ENCODE measurements around the gene HIPK2.

HIPK2 gene

DNA sequence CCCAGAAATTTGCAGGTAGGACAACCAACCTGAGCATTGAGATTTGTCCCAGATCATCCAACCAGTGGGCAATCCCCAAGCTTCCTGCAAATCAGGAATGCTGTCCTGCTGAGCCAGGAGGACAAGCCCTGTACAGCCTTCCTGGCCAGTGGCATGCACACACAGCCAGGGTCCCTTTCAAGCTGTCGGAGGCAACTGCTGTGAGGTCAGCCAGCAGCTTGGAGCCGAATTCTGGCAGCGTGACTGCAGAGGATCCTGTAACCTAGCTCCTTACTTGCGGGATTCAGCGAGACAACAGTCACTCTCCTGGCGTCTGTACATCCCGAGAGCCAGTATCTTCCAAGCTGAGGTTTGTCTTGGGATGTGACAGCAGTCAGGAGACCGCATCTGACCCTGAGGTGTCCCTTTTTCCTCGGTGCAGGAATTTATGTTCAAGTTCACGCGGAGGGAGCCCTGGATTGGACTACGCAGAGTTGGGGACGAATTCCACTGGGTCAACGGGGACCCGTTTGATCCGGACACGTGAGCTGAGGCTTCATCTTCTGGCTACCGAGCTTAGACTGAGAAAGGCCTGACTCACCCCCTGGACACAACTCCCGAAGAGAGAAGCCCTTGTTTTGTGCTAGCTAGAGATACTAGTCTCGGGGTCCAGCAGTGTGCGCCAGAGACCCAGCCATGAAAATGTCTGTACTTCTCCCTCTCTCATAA lies 236.0 kb downstream of the HIPK2 start:
- Histone ChIP-seq H3K4me1 (ENCODE audit: control insufficient read depth, insufficient read depth, low read length) (no peaks in the 10 kb centered on the region), H3K4me3 (ENCODE audit: low read length) (no peak overlapping the region), H3K4me2 (ENCODE audit: low read length) (no peak overlapping the region), H3K36me3 (ENCODE audit: insufficient read depth, low read length) (no peaks in the 10 kb centered on the region), H3K27me3 (ENCODE audit: control insufficient read depth, insufficient read depth, low read length) (peaks cover 70% of the 10 kb centered on the region), H3K9me3 (replicated peaks; ENCODE audit: low read length) (no peaks in the 10 kb centered on the region), H3K9ac (ENCODE audit: low read depth, low read length) (no peak overlapping the region)

DNA sequence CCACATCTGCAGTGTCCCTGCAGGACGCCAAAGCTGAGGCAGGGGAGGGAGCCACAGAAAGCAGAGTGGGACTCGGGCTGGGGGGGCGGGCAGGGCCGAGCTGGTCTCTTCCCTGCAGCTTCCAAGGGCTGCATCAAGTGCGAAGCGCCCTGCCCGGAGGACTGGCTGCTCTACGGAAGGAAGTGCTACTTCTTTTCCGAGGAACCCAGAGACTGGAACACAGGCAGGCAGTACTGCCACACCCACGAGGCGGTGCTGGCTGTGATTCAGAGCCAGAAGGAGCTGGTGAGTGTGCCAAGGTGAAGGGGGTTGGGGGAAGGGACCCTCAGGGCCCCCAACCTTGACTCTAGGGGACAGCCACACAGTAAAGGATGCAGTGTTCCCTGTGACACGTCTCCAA lies 237.6 kb downstream of the HIPK2 start:
- Histone ChIP-seq H3K4me1 (ENCODE audit: control insufficient read depth, insufficient read depth, low read length) (no peaks in the 10 kb centered on the region), H3K9ac (ENCODE audit: low read depth, low read length) (no peak overlapping the region), H3K4me3 (ENCODE audit: low read length) (no peak overlapping the region), H3K9me3 (replicated peaks; ENCODE audit: low read length) (no peaks in the 10 kb centered on the region), H3K4me2 (ENCODE audit: low read length) (no peak overlapping the region), H3K27me3 (ENCODE audit: control insufficient read depth, insufficient read depth, low read length) (peaks cover 72% of the 10 kb centered on the region), H3K36me3 (ENCODE audit: insufficient read depth, low read length) (no peaks in the 10 kb centered on the region)

DNA sequence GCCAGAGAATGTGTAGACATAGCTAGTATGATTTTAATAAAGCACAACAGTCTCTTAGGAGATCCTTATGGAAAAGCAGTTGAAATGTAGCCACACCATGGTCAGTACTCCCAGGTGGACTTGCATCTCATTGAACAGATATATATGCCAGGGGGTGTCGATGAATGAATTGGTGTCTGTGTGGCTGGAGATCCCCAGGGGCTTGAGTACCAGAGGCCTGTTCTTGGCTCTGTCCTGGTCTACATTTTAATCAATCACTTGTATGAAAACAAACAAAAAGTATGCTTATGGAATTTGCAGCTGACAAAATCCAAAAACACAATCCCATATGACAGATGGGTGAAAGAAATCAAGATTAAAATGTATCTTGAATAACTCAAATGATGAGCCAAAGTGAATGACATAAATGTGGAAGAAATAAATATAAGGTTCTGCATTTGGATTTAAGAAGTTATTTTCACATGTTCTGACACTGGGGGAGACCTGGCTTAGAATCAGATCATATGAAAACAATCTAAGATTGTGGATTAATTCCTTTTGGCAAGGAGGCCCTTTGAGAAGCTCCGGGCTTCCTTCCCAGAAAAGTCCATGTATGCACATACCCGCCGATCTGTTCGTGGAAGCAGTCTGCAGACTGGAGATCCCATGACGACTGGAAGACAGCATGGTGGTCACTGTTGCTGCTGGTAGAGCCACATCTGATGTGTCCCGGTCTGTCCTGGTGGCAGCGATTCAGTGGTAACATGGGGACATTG lies 238.7 kb downstream of the HIPK2 start:
- no peaks in the 10 kb centered on the region for H3K36me3 ChIP-seq (ENCODE audit: insufficient read depth, low read length)
- H3K4me1 ChIP-seq (ENCODE audit: control insufficient read depth, insufficient read depth, low read length) = no peaks in the 10 kb centered on the region
- H3K27me3 ChIP-seq (ENCODE audit: control insufficient read depth, insufficient read depth, low read length) = peaks cover 75% of the 10 kb centered on the region
- H3K9ac ChIP-seq (ENCODE audit: low read depth, low read length) = no peak overlapping the region
- no peak overlapping the region for H3K4me3 ChIP-seq (ENCODE audit: low read length)
- no peaks in the 10 kb centered on the region for H3K9me3 ChIP-seq (replicated peaks; ENCODE audit: low read length)
- no peak overlapping the region for H3K4me2 ChIP-seq (ENCODE audit: low read length)

DNA sequence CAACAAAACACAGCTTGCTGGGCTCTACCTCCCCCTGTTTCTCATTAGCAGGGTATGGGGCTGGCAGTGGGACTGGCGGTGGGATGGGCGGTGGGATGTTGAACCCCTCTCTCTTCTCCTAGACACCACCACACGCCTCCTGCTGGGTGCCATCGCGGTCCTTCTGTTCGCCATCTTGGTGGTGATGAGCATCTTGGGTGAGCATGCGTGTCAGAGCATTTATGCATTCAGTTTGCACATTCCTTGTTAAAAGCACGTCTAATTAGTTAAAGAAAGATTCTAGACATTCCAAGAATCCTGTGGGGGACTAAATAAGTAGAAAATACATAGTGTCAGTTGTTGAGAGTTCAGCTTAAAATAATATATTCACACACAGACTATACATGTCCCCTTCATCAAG lies 241.6 kb downstream of the HIPK2 start:
- H3K36me3 ChIP-seq (ENCODE audit: insufficient read depth, low read length) = no peaks in the 10 kb centered on the region

DNA sequence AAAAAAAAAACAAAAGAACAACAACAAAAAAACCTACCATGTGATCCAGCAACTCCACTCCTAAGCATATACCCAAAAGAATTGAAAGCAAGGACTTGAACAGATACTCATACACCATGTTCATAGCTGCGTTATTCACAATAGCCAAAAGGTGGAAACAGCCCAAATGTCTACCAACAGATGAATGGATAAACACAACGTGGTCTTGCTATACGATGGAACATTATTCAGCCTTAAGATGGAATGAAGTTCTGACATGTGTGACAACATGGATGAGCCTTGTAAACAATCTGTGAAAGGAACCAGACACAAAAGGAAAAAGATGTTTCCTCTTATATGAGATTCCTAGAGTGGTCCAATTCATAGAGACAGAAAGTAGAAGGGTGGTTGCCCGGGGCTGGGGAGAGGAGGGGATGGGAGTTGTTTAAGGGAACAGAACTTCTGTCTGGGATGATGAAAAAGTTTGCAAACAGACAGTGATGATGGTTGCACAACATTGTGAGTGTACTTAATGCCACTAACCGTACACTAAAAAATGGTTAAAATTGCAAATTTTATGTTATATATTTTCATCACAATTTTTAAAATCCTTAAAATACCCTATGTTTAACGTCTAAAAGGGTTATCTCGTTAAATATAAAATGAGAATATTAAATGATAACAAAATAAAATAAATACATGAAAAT lies 242.7 kb downstream of the HIPK2 start:
- no peak overlapping the region for H3K9ac ChIP-seq (ENCODE audit: low read depth, low read length)
- no peaks in the 10 kb centered on the region for H3K4me1 ChIP-seq (ENCODE audit: control insufficient read depth, insufficient read depth, low read length)
- H3K27me3 ChIP-seq (ENCODE audit: control insufficient read depth, insufficient read depth, low read length) = peaks cover 67% of the 10 kb centered on the region
- no peak overlapping the region for H3K4me2 ChIP-seq (ENCODE audit: low read length)
- no peaks in the 10 kb centered on the region for H3K9me3 ChIP-seq (replicated peaks; ENCODE audit: low read length)
- no peak overlapping the region for H3K4me3 ChIP-seq (ENCODE audit: low read length)
- no peaks in the 10 kb centered on the region for H3K36me3 ChIP-seq (ENCODE audit: insufficient read depth, low read length)

More for the DNA sequence above, 241.6 kb downstream of the HIPK2 start:
- Histone ChIP-seq H3K4me1 (ENCODE audit: control insufficient read depth, insufficient read depth, low read length) (no peaks in the 10 kb centered on the region), H3K9me3 (replicated peaks; ENCODE audit: low read length) (no peaks in the 10 kb centered on the region), H3K4me3 (ENCODE audit: low read length) (no peak overlapping the region), H3K9ac (ENCODE audit: low read depth, low read length) (no peak overlapping the region), H3K4me2 (ENCODE audit: low read length) (no peak overlapping the region), H3K27me3 (ENCODE audit: control insufficient read depth, insufficient read depth, low read length) (peaks cover 70% of the 10 kb centered on the region)

DNA sequence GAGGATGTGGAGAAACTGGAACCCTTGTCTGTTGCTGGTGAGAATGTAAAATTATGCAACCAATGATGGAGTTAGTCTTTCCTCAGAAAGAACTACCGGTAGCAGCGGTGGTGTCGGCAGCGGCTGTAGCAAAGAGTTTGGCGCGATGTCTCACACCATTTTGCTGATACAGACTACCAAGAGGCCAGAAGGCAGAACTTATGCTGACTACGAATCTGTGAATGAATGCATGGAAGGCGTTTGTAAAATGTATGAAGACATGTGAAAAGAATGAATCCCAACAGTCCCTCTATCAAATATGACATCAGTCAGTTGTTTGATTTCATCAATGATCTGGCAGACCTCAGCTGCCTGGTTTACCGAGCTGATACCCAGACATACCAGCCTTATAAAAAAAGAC lies 243.7 kb downstream of the HIPK2 start:
- Histone ChIP-seq H3K27me3 (ENCODE audit: control insufficient read depth, insufficient read depth, low read length) (peaks cover 67% of the 10 kb centered on the region), H3K9me3 (replicated peaks; ENCODE audit: low read length) (no peaks in the 10 kb centered on the region), H3K9ac (ENCODE audit: low read depth, low read length) (no peak overlapping the region), H3K4me3 (ENCODE audit: low read length) (no peak overlapping the region), H3K4me2 (ENCODE audit: low read length) (no peak overlapping the region), H3K36me3 (ENCODE audit: insufficient read depth, low read length) (no peaks in the 10 kb centered on the region), H3K4me1 (ENCODE audit: control insufficient read depth, insufficient read depth, low read length) (no peaks in the 10 kb centered on the region)

DNA sequence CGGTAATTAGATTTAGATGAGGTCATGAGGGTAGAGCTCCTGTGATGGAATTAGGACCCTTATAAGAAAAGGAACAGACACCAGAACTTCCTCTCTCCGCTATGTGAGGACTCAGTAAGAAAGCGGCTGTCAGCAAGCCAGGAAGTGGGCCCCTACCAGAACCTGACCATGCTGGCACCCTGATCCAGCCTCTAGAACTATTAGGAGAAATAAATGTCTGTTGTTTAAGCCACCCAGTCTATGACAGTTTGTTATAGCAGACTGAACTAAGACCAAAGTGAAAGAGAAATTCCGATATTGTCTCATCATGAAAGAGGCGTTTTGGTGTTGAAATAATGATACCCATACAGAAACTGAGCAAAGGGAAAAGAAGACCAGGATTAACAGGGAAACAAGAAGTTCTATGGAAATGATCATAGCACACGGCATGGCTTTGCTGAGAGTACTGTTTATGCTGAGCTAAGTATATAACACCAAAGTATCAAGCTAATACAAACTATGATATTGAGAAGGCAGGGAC lies 245.1 kb downstream of the HIPK2 start:
- Histone ChIP-seq H3K27me3 (ENCODE audit: control insufficient read depth, insufficient read depth, low read length) (peaks cover 71% of the 10 kb centered on the region), H3K4me3 (ENCODE audit: low read length) (no peak overlapping the region), H3K36me3 (ENCODE audit: insufficient read depth, low read length) (no peaks in the 10 kb centered on the region), H3K4me2 (ENCODE audit: low read length) (no peak overlapping the region), H3K4me1 (ENCODE audit: control insufficient read depth, insufficient read depth, low read length) (no peaks in the 10 kb centered on the region), H3K9ac (ENCODE audit: low read depth, low read length) (no peak overlapping the region), H3K9me3 (replicated peaks; ENCODE audit: low read length) (no peaks in the 10 kb centered on the region)

DNA sequence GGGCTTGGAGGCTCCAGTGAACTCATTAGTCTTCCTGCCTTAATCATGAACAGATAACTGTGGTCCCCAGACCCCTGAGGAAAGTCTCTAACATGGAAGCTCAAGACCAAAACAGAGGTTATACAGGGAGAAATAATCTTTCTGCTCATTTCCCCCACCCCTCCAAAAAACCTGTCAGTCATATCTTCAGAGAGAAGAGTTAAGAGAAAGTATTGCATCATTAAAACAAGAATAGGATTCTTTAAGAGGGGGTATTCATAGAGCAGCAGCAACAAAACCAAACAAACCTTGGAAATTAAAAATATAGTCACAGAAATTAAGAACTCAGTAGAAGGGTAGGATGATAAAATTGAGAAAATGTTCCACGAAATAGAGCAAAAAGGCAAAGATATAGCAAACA lies 246.7 kb downstream of the HIPK2 start:
- H3K36me3 ChIP-seq (ENCODE audit: insufficient read depth, low read length) = no peaks in the 10 kb centered on the region
- no peak overlapping the region for H3K4me3 ChIP-seq (ENCODE audit: low read length)
- no peak overlapping the region for H3K9ac ChIP-seq (ENCODE audit: low read depth, low read length)
- H3K27me3 ChIP-seq (ENCODE audit: control insufficient read depth, insufficient read depth, low read length) = peaks cover 67% of the 10 kb centered on the region
- no peaks in the 10 kb centered on the region for H3K4me1 ChIP-seq (ENCODE audit: control insufficient read depth, insufficient read depth, low read length)
- no peaks in the 10 kb centered on the region for H3K9me3 ChIP-seq (replicated peaks; ENCODE audit: low read length)
- H3K4me2 ChIP-seq (ENCODE audit: low read length) = no peak overlapping the region

DNA sequence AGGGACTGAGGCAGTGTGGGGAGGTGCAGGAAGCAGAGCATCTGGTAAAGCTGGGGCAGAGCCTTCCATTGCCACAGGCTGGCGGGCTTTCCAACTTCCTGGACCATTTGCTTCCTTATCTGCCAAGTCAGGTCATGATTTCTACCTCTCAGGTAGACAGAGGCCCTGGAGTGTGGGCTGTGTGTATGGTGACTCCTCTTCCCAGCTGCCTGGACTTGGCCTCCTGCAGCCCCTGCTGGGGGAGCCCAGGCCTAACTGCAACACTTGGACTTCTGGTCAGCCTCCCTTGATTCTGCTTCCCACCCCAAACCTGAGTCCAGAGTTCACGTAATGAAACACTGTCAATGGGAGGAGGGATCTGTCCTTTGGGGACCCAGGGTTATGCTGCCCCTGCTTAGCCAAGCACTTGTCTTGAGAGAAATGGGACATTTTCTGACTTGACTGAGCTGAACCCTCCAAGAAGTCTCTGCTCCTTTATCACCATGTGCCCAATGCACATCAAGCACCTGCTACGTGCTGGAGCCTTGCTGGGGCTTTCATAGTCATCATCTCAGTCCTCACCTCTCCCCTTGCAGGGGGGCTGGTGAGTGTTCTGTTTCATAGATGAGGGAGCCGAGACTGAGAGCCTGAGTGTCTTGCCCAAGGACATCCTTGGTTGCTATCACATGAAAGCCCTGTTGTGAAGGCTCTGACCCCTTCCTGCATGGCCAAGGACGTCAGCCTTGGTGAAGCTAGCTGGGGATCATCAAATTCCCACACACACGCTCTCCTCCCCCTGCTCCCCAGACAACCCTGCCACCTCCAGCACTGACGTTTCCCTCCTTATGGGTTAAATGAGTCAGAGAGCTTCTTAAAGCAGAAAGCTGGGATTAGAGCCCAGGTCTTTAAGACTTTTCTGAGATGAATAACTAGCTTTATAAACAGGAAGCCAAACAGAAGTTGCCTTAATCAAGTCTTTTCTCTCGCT lies 250.9 kb downstream of the HIPK2 start:
- Histone ChIP-seq H3K36me3 (ENCODE audit: insufficient read depth, low read length) (no peaks in the 10 kb centered on the region), H3K9ac (ENCODE audit: low read depth, low read length) (no peak overlapping the region), H3K4me3 (ENCODE audit: low read length) (no peak overlapping the region), H3K9me3 (replicated peaks; ENCODE audit: low read length) (no peaks in the 10 kb centered on the region), H3K27me3 (ENCODE audit: control insufficient read depth, insufficient read depth, low read length) (peaks cover 65% of the 10 kb centered on the region), H3K4me2 (ENCODE audit: low read length) (no peak overlapping the region), H3K4me1 (ENCODE audit: control insufficient read depth, insufficient read depth, low read length) (no peaks in the 10 kb centered on the region)

DNA sequence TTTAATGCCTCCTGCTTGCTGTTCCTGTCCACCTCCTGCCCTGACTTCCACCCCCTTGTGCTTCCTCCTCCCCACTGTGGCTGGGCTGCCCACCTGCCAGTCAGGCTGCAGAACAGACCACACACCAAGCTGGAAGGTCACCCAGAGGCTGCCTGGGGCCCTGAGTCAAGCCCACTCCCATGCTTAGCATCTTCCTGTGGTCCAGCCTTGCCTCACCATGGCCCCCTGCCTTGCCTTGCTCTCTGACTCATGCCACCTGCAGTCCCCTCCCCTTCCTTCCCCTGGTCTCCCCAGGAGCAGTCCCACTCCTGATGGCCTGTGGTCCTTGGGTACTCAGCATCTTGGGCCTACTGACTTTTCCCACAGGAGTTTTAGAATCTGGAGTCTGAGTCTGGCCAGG lies 252.0 kb downstream of the HIPK2 start:
- H3K4me1 ChIP-seq (ENCODE audit: control insufficient read depth, insufficient read depth, low read length) = no peaks in the 10 kb centered on the region
- H3K36me3 ChIP-seq (ENCODE audit: insufficient read depth, low read length) = no peaks in the 10 kb centered on the region
- H3K9me3 ChIP-seq (replicated peaks; ENCODE audit: low read length) = no peaks in the 10 kb centered on the region
- no peak overlapping the region for H3K9ac ChIP-seq (ENCODE audit: low read depth, low read length)
- H3K27me3 ChIP-seq (ENCODE audit: control insufficient read depth, insufficient read depth, low read length) = peaks cover 68% of the 10 kb centered on the region
- H3K4me2 ChIP-seq (ENCODE audit: low read length) = no peak overlapping the region
- H3K4me3 ChIP-seq (ENCODE audit: low read length) = no peak overlapping the region

DNA sequence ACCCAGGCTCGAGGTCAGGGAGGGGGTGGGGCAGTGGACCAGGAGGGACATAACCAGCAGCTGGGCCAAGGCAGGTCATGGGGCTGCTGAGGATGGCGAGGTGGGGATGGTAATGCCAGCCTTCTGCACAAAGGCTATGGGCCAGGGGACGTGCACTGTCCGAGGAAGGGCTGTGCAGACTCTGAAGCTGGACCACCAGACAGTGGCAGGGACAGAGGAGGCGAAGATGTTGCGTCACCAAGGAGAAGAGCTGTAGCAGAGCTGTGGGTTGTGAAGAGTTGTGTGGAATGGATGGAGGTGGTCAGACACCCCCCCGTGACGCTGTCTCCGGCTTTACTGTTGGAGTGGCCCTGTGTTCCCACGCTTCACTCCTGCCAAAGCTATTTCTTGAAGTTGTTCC lies 252.6 kb downstream of the HIPK2 start:
- H3K9ac ChIP-seq (ENCODE audit: low read depth, low read length) = no peak overlapping the region
- H3K4me1 ChIP-seq (ENCODE audit: control insufficient read depth, insufficient read depth, low read length) = no peaks in the 10 kb centered on the region
- no peaks in the 10 kb centered on the region for H3K9me3 ChIP-seq (replicated peaks; ENCODE audit: low read length)
- peaks cover 66% of the 10 kb centered on the region for H3K27me3 ChIP-seq (ENCODE audit: control insufficient read depth, insufficient read depth, low read length)
- no peak overlapping the region for H3K4me2 ChIP-seq (ENCODE audit: low read length)
- H3K4me3 ChIP-seq (ENCODE audit: low read length) = no peak overlapping the region
- no peaks in the 10 kb centered on the region for H3K36me3 ChIP-seq (ENCODE audit: insufficient read depth, low read length)
